K562 (cell line): ENCODE data around the gene PRKACA. TPM values are rescaled to one million over a fixed set of nuclear protein-coding genes. Genes with fewer than 3 reads are reported as not detected.

Experiments used
- ATAC-seq: fragments of 200-7000 bp; cut with Tn5 transposase; 3 replicates; pipeline ENCODE4 v1.9.1; 2020; ENCODE audit warnings: moderate library complexity
- BruUV-seq: library from RNA; stranded (reverse); fragments of 400-500 nt; replicated peaks from 2 replicates; lab custom pipeline; 2021; lab: Mats Ljungman, UMichigan
- CTCF ChIA-PET: fragments of 300-600 bp; formaldehyde crosslinking; extraction: SDS; loops from one replicate; lab custom pipeline; 2021; ENCODE audit warnings: low intra/inter-chr PET ratio; lab: Yijun Ruan, JAX
- POLR2A ChIA-PET: fragments of 300-600, 350-650 bp; sonication (Branson Sonifier 250); formaldehyde crosslinking; extraction: SDS; loops from one replicate; lab custom pipeline; 2021; ENCODE audit warnings: antibody characterized with exemption, inconsistent platforms; lab: Yijun Ruan, JAX
- DNase-seq, 4 experiments: peaks; one replicate each; pipeline versions ENCODE4 v3.0.0 to v3.0.0-alpha.2; 2011 to 2018; ENCODE audit warnings: low spot score in 3 of 4, mixed read lengths in 3 of 4; ENCODE audit errors: extremely low read depth in 1 of 4
- FAIRE-seq: peaks from 2 replicates; lab custom pipeline; 2011; peaks lifted over from hg19 to GRCh38; lab: Jason Lieb, UNC
- H2AFZ ChIP-seq: 2 replicates; pipeline ENCODE4 v1.6.0; 2011; ENCODE audit warnings: low read depth, low read length, control low read depth, inconsistent platforms
- H3K27ac ChIP-seq: fragments of 200-600 bp; 3 replicates; pipeline ENCODE4 v1.8.0; 2011; ENCODE audit warnings: low read depth, mild to moderate bottlenecking, control low read depth, inconsistent platforms, low read length, moderate library complexity, mixed read lengths; ENCODE audit errors: extremely low read depth
- H3K27me3 ChIP-seq, 2 experiments: fragments of 300-600 bp in 1 of 2; 2 replicates in 1 of 2; 3 replicates in 1 of 2; pipeline versions ENCODE4 v1.6.0 to v1.8.0; 2011; ENCODE audit warnings: inconsistent platforms in 2 of 2, low read length in 2 of 2, mild to moderate bottlenecking in 1 of 2, mixed read lengths in 1 of 2, moderate library complexity in 1 of 2; ENCODE audit not compliant: control insufficient read depth in 2 of 2, insufficient read depth in 2 of 2
- H3K36me3 ChIP-seq: fragments of 300-600 bp; 3 replicates; pipeline ENCODE4 v1.8.0; 2011; ENCODE audit warnings: mild to moderate bottlenecking, low read length, inconsistent platforms; ENCODE audit not compliant: control insufficient read depth, insufficient read depth
- H3K4me1 ChIP-seq, 2 experiments: fragments of 200-600 bp in 1 of 2; replicated peaks in 1 of 2; 2 replicates in 1 of 2; 3 replicates in 1 of 2; pipeline versions ENCODE4 v1.5.1 to v1.8.0; 2011; ENCODE audit warnings: inconsistent platforms in 2 of 2, low read length in 2 of 2, mild to moderate bottlenecking in 1 of 2, mixed read lengths in 1 of 2, moderate library complexity in 1 of 2; ENCODE audit not compliant: control insufficient read depth in 2 of 2, insufficient read depth in 2 of 2
- H3K4me2 ChIP-seq: 2 replicates; pipeline ENCODE4 v1.6.1; 2011; ENCODE audit warnings: low read length, control low read depth, inconsistent platforms, mixed read lengths; ENCODE audit not compliant: insufficient read depth
- H3K4me3 ChIP-seq: fragments of 200-600 bp; sonication (generic), shearing (Covaris generic); 2 replicates; pipeline ENCODE4 v1.5.1; 2016; ENCODE audit warnings: control low read depth, inconsistent platforms
- H3K79me2 ChIP-seq: fragments of 200-600 bp; 3 replicates; pipeline ENCODE4 v1.8.0; 2011; ENCODE audit warnings: low read length, inconsistent platforms; ENCODE audit not compliant: control insufficient read depth, insufficient read depth
- H3K9ac ChIP-seq, 2 experiments: 2 replicates each; pipeline versions ENCODE4 v1.6.0 to v1.6.1; 2011; ENCODE audit warnings: low read depth in 2 of 2, low read length in 2 of 2, control low read depth in 1 of 2, inconsistent platforms in 1 of 2, mild to moderate bottlenecking in 1 of 2, mixed read lengths in 1 of 2; ENCODE audit not compliant: insufficient read depth in 1 of 2
- H3K9me1 ChIP-seq: one replicate; pipeline ENCODE4 v1.6.0; 2011; ENCODE audit warnings: inconsistent platforms, mild to moderate bottlenecking, low read length, moderate library complexity; ENCODE audit not compliant: control insufficient read depth, insufficient read depth
- H3K9me3 ChIP-seq: replicated peaks from 2 replicates; pipeline ENCODE4 v1.5.1; 2011; ENCODE audit warnings: low read depth, low read length, inconsistent platforms; ENCODE audit not compliant: control insufficient read depth, insufficient read depth
- H4K20me1 ChIP-seq: replicated peaks from 2 replicates; pipeline ENCODE4 v1.6.1; 2011; ENCODE audit warnings: low read length, inconsistent platforms, mixed read lengths; ENCODE audit not compliant: control insufficient read depth, insufficient read depth
- ARID2 ChIP-seq: fragments of 450-650 bp; IDR thresholded peaks from 2 replicates; pipeline ENCODE4 v1.6.1; 2017; ENCODE audit warnings: antibody characterized with exemption, mild to moderate bottlenecking
- CHCHD3 ChIP-seq: fragments of 250-450 bp; sonication (Bioruptor Pico); IDR thresholded peaks from 2 replicates; pipeline ENCODE4 v2.1.2; 2022; ENCODE audit warnings: mild to moderate bottlenecking
- HBP1 ChIP-seq: fragments of 450-650 bp; formaldehyde crosslinking; IDR thresholded peaks from 2 replicates; pipeline ENCODE4 v1.4.0; 2022; ENCODE audit warnings: missing genetic modification characterization
- KDM5B ChIP-seq: fragments of 200-600 bp; sonication (generic); IDR thresholded peaks from 2 replicates; pipeline ENCODE4 v1.6.1; 2012; ENCODE audit warnings: low read depth, mild to moderate bottlenecking, moderate library complexity, low read length, control low read depth, inconsistent platforms; ENCODE audit not compliant: insufficient replicate concordance
- ZNF445 ChIP-seq: fragments of 250-450 bp; sonication (Bioruptor Pico); IDR thresholded peaks from 2 replicates; pipeline ENCODE4 v1.4.0; 2020; ENCODE audit warnings: low read depth, mild to moderate bottlenecking, moderate library complexity
- WGBS: fragments of 100-300 bp; shearing (Covaris generic); methylation state at CpG from one replicate; pipeline ENCODE4 v1.1.6; 2016; ENCODE audit warnings: low coverage, mixed read lengths; ENCODE audit not compliant: insufficient coverage; ENCODE audit errors: missing lambda C conversion rate; 5-methylcytosine and 5-hydroxymethylcytosine counted together
- in situ Hi-C: fragments of 300-500 bp; cut with MboI; formaldehyde crosslinking; loops from 4 replicates; pipeline ENCODE4 v1.15.0; 2018; ENCODE audit warnings: inconsistent platforms, mixed read lengths
- intact Hi-C: fragments of 100-400 bp; cut with micrococcal nuclease; formaldehyde crosslinking; loops from 2 replicates; pipeline ENCODE4 v1.14.2; 2022
- polyA plus RNA-seq, 8 experiments: library from polyadenylated mRNA; depleted of rRNA in 4 of 8; stranded (reverse) in 5 of 8; unstranded in 3 of 8; fragments of >200 nt; fragmentation: Nextera tagmentation in 2 of 8; fragmentation: Illumina TruSeq in 1 of 8; extraction: Ambion mirVana in 2 of 8; extraction: Trizol in 1 of 8; gene quantifications; 2 replicates each; pipeline versions ENCODE4 v1.2.1 to v1.2.3, GENCODE V29; 2011 to 2014; ENCODE audit warnings: inconsistent platforms in 1 of 8, missing spikeins in 1 of 8
- total RNA-seq, 7 experiments: library from RNA; depleted of rRNA in 6 of 7; stranded (reverse); fragments of >200 nt in 6 of 7; fragmentation: Illumina TruSeq in 2 of 7; extraction: Trizol in 2 of 7; gene quantifications; 2 replicates each; pipeline versions ENCODE4 v1.2.1 to v1.2.3, GENCODE V29; 2011 to 2021; ENCODE audit warnings: low replicate concordance in 1 of 7

PRKACA gene
- total and polyA plus RNA-seq, 9 of the 15 experiments (the other 6 are each of a cell fraction or from before 2014, with no cell fraction given) = 1.2 to 63.1 (median 13.0) TPM

- DNase-seq (no peak), ATAC-seq (no peak), FAIRE-seq (peak; percentile 76)
- H3K79me2 ChIP-seq = peaks cover 24% of the 10 kb centered on the region
- CTCF ChIA-PET = no interaction called here
- H3K4me1 ChIP-seq = peaks cover 47 to 68% of the 10 kb centered on the region in 2 experiments; a peak in 4 of 5 replicates
- H3K27me3 ChIP-seq = no peaks in the 10 kb centered on the region
- no peaks in the 10 kb centered on the region for H4K20me1 ChIP-seq
- TF ChIP-seq HBP1 (CRISPR knock-in tag) (0 out of 2 replicates have a peak, but pooled peaks have one; percentile 49), CHCHD3 (CRISPR knock-in tag) (no peak)
- peak overlapping the region; percentile 55; the same call in 2 of the 3 replicates for H3K27ac ChIP-seq
- 6% methylated on average over 6 of the region's 6 CpGs for WGBS
- peaks cover 17% of the 10 kb centered on the region; the same call in 2 of the 3 replicates for H3K36me3 ChIP-seq
- H2AFZ ChIP-seq = peak overlapping the region; percentile 71; the same call in 1 of the 2 replicates
- H3K9ac ChIP-seq = peak overlapping the region; percentile 52 to 92; a peak in 3 of 4 replicates
- peaks cover 4% of the 10 kb centered on the region for H3K9me1 ChIP-seq
- in situ Hi-C loops (no loop called here), intact Hi-C loops (no loop called here)
- no TSS peak for BruUV-seq
- peak overlapping the region; percentile 95 for H3K4me2 ChIP-seq
- peak overlapping the region; percentile 90 for H3K4me3 ChIP-seq
- POLR2A ChIA-PET = interaction anchor here (0.6 to 2.0 kb wide), 2 partner anchors 20 to 34 kb away, joined by 5 to 8 read pairs; no protein-coding TSS in a partner anchor
- H3K9me3 ChIP-seq = no peaks in the 10 kb centered on the region
These were observed 1.0 kb downstream of the PRKACA start for GRCh38 chr19:14116525-14116917.

- H3K9me1 ChIP-seq = peaks cover 4% of the 10 kb centered on the region
- H3K27ac ChIP-seq = no peak overlapping the region
- intact Hi-C loops = no loop called here
- peak overlapping the region; percentile 52 to 92; a peak in 2 of 4 replicates for H3K9ac ChIP-seq
- H3K9me3 ChIP-seq = no peaks in the 10 kb centered on the region
- H3K4me2 ChIP-seq = 0 out of 2 replicates have a peak overlapping the region, but pooled peaks have one; percentile 95
- peaks cover 24% of the 10 kb centered on the region for H3K79me2 ChIP-seq
- FAIRE-seq (no peak), ATAC-seq (no peak), DNase-seq (no peak)
- ChIA-PET CTCF (interaction anchor here (1.0 to 2.8 kb wide), 2 partner anchors 43 to 236 kb away, joined by 3 to 12 read pairs; no protein-coding TSS in a partner anchor), POLR2A (interaction anchor here (0.6 to 2.0 kb wide), 2 partner anchors 21 to 33 kb away, joined by 5 to 8 read pairs; no protein-coding TSS in a partner anchor)
- WGBS = 47% methylated on average over 5 of the region's 5 CpGs
- H3K27me3 ChIP-seq = no peaks in the 10 kb centered on the region
- in situ Hi-C loops = no loop called here
- no peak overlapping the region for H2AFZ ChIP-seq
- peaks cover 13% of the 10 kb centered on the region; the same call in 2 of the 3 replicates for H3K36me3 ChIP-seq
- no peaks in the 10 kb centered on the region for H4K20me1 ChIP-seq
- no peak overlapping the region for H3K4me3 ChIP-seq
- H3K4me1 ChIP-seq = peaks cover 47 to 68% of the 10 kb centered on the region in 2 experiments; a peak in 4 of 5 replicates
- TF ChIP-seq KDM5B = no peak
- no peak for TF ChIP-seq ZNF445 (CRISPR knock-in tag)
- no peak for TF ChIP-seq ARID2
- TF ChIP-seq, all 486 proteins: peak for 0
- BruUV-seq = no TSS peak
These were observed 1.8 kb downstream of the PRKACA start for GRCh38 chr19:14115756-14116155.
